PC-3 (cell line): ENCODE data around the gene BPIFA3.

Experiments used
- EZH2 ChIP-seq: fragments of 300-600 bp; sonication (generic); IDR thresholded peaks from one replicate; pipeline ENCODE4 v1.6.1; 2017; ENCODE audit warnings: antibody characterized with exemption, mild to moderate bottlenecking, low read length; ENCODE audit not compliant: unreplicated experiment
- TF ChIP-seq, protein P1 (sequence below): fragments of 300-600 bp; sonication (generic); conservative IDR thresholded peaks from 2 replicates; pipeline ENCODE4 v1.5.1; 2017; ENCODE audit warnings: antibody characterized with exemption, low read depth, mild to moderate bottlenecking, low read length

DNA sequence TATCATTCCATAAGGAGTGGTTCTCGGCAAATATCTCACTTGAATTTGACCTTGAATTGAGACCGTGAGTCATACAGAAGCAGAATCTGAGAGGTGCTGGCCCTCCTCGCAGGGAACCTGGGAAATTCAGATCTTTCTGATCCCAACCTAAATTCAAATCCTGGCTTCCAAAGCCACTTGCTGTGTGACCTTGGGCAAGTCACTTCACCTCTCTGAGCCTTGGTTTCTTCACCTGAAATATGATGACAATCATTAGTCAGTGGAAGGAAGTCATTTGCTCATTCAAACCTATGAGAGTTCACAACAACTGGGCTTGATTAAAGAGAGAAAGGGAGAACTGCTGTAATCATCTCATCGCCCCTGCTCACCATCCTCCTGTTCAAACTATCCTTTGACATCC, 7.2 kb downstream of the BPIFA3 start:
- no peak for TF ChIP-seq EZH2
- TF ChIP-seq, protein P1, sequence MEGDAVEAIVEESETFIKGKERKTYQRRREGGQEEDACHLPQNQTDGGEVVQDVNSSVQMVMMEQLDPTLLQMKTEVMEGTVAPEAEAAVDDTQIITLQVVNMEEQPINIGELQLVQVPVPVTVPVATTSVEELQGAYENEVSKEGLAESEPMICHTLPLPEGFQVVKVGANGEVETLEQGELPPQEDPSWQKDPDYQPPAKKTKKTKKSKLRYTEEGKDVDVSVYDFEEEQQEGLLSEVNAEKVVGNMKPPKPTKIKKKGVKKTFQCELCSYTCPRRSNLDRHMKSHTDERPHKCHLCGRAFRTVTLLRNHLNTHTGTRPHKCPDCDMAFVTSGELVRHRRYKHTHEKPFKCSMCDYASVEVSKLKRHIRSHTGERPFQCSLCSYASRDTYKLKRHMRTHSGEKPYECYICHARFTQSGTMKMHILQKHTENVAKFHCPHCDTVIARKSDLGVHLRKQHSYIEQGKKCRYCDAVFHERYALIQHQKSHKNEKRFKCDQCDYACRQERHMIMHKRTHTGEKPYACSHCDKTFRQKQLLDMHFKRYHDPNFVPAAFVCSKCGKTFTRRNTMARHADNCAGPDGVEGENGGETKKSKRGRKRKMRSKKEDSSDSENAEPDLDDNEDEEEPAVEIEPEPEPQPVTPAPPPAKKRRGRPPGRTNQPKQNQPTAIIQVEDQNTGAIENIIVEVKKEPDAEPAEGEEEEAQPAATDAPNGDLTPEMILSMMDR: no peak
